Cardiac muscle cell (in vitro differentiated cells and primary cell): ENCODE data around the gene DCPS. TPM values are rescaled to one million over a fixed set of nuclear protein-coding genes. Genes with fewer than 3 reads are reported as not detected.

Experiments used
- DNase-seq, 2 donors: peaks; one replicate each; pipeline versions ENCODE4 v3.0.0 to v3.0.0-alpha.2; 2010 to 2017; ENCODE audit warnings: low read depth in 1 of 2, low spot score in 1 of 2
- H3K27ac ChIP-seq: fragments of 200-600 bp; sonication (generic); 2 replicates; pipeline ENCODE4 v1.5.1; 2016
- H3K27me3 ChIP-seq: fragments of 200-600 bp; sonication (generic); 2 replicates; pipeline ENCODE4 v1.6.0; 2016; ENCODE audit warnings: control low read depth
- H3K36me3 ChIP-seq: fragments of 200-600 bp; sonication (generic); 2 replicates; pipeline ENCODE4 v1.5.1; 2016; ENCODE audit warnings: control low read depth
- H3K4me1 ChIP-seq: fragments of 200-600 bp; sonication (generic); 2 replicates; pipeline ENCODE4 v1.8.1; 2017; ENCODE audit warnings: low read depth, mild to moderate bottlenecking, mixed run types
- H3K4me3 ChIP-seq: fragments of 200-600 bp; sonication (generic); 2 replicates; pipeline ENCODE4 v1.5.1; 2016; ENCODE audit warnings: mild to moderate bottlenecking
- H3K9me3 ChIP-seq: fragments of 200-600 bp; sonication (generic); 2 replicates; pipeline ENCODE4 v1.5.1; 2017; ENCODE audit warnings: low read depth, mild to moderate bottlenecking, control low read depth
- CTCF ChIP-seq: IDR thresholded peaks from 2 replicates; pipeline ENCODE4 v1.5.1; 2012; ENCODE audit warnings: low read depth, mild to moderate bottlenecking, low read length
- polyA plus RNA-seq: library from polyadenylated mRNA; unstranded; fragments of >200 nt; fragmentation: Nextera tagmentation; extraction: Ambion mirVana; gene quantifications from 2 replicates; pipeline ENCODE4 v1.2.1, GENCODE V29; 2016
- total RNA-seq: library from RNA; depleted of rRNA; stranded (reverse); fragments of >200 nt; gene quantifications from 2 replicates; pipeline ENCODE4 v1.2.3, GENCODE V29; 2016

The DCPS gene
- total and polyA plus RNA-seq, 2 experiments from 2014 or later, result 13.1 to 27.0 TPM

- no peak overlapping the region for H3K4me3 ChIP-seq
- H3K27ac ChIP-seq, result no peak overlapping the region
- H3K27me3 ChIP-seq, result no peaks in the 10 kb centered on the region
- H3K4me1 ChIP-seq, result peaks cover 25% of the 10 kb centered on the region
- no peak for TF ChIP-seq CTCF
- no peaks in the 10 kb centered on the region for H3K9me3 ChIP-seq
- no peaks in the 10 kb centered on the region for H3K36me3 ChIP-seq
- peak in 1 of 2 donors; percentile 12 for DNase-seq
These were observed 84.0 kb downstream of the DCPS start for GRCh38 chr11:126387857-126388256.

- no peaks in the 10 kb centered on the region for H3K36me3 ChIP-seq
- TF ChIP-seq CTCF, result no peak
- peak in 1 of 2 donors; percentile 12 for DNase-seq
These were observed 86.5 kb downstream of the DCPS start for GRCh38 chr11:126390272-126390867.

GRCh38 chr11:126391286-126391954 lies 87.6 kb downstream of the DCPS start:
- no peak overlapping the region for H3K4me3 ChIP-seq
- no peak for DNase-seq
- H3K27me3 ChIP-seq, result no peaks in the 10 kb centered on the region
- no peak for TF ChIP-seq CTCF
- peak overlapping the region; percentile 27 for H3K27ac ChIP-seq
- peaks cover 33% of the 10 kb centered on the region for H3K4me1 ChIP-seq
- H3K9me3 ChIP-seq, result no peaks in the 10 kb centered on the region
- no peaks in the 10 kb centered on the region for H3K36me3 ChIP-seq

More at GRCh38 chr11:126390272-126390867, 86.5 kb downstream of the DCPS start:
- Histone ChIP-seq H3K27ac (no peak overlapping the region), H3K27me3 (no peaks in the 10 kb centered on the region), H3K4me1 (peaks cover 35% of the 10 kb centered on the region), H3K9me3 (no peaks in the 10 kb centered on the region), H3K4me3 (no peak overlapping the region)

GRCh38 chr11:126391970-126392632 lies 88.2 kb downstream of the DCPS start:
- H3K27me3 ChIP-seq, result no peaks in the 10 kb centered on the region

GRCh38 chr11:126392633-126393013 lies 88.8 kb downstream of the DCPS start:
- H3K27ac ChIP-seq, result no peak overlapping the region
- H3K4me1 ChIP-seq, result peaks cover 30% of the 10 kb centered on the region
- no peak for TF ChIP-seq CTCF
- peak in 1 of 2 donors; percentile 73 for DNase-seq
- H3K36me3 ChIP-seq, result no peaks in the 10 kb centered on the region
- H3K9me3 ChIP-seq, result no peaks in the 10 kb centered on the region
- H3K27me3 ChIP-seq, result no peaks in the 10 kb centered on the region
- H3K4me3 ChIP-seq, result no peak overlapping the region

More at GRCh38 chr11:126391970-126392632, 88.2 kb downstream of the DCPS start:
- peak; percentile 24 for TF ChIP-seq CTCF
- H3K9me3 ChIP-seq, result no peaks in the 10 kb centered on the region
- peaks cover 30% of the 10 kb centered on the region for H3K4me1 ChIP-seq
- no peaks in the 10 kb centered on the region for H3K36me3 ChIP-seq
- peak overlapping the region; percentile 27 for H3K27ac ChIP-seq
- DNase-seq, result peak; percentile 41 to 59
- H3K4me3 ChIP-seq, result no peak overlapping the region
